HG02943 (cell line): ENCODE measurements around the gene GLRX2.

Source experiments
- ATAC-seq: cut with Tn5 transposase; IDR thresholded peaks from one replicate; pipeline ENCODE4 v1.9.1; 2021; ENCODE audit warnings: mild to moderate bottlenecking, low read depth, moderate library complexity; ENCODE audit not compliant: unreplicated experiment

GLRX2 gene

DNA sequence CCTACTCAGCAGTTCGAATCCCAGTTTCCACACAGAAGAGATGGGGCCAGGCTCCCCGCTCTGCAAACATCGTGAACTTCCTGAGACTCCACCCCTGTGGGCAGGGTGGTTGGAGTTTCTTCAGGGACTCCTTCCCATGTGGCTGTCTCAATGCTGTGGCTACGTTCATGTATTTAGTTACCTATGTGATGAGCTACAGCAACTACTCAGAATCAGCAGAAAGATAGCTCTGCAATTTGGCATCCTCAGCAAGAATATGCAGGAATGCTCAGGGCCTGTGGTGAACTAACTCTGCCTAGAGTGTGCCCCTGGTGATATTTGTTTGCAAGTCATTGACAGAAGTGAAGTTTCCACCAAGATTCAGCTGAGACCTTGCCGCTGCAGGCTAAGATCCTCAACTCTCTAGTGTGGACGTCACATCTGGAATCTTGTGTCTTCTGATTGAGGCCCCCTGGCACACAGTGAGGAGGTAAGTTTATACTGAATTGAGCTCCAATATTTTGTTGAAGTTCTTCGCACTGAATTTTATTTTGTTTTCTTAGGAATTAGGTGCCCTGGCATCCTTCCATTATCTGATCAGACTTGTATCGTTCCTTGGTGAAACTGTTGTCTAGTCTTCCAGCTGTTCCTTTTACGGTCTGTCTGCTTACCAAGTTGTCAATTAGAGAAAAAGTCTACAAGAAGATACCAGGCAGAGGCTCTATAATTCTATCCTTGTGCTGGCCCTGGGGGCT lies 8.2 kb upstream of the GLRX2 start:
- no peak for ATAC-seq

DNA sequence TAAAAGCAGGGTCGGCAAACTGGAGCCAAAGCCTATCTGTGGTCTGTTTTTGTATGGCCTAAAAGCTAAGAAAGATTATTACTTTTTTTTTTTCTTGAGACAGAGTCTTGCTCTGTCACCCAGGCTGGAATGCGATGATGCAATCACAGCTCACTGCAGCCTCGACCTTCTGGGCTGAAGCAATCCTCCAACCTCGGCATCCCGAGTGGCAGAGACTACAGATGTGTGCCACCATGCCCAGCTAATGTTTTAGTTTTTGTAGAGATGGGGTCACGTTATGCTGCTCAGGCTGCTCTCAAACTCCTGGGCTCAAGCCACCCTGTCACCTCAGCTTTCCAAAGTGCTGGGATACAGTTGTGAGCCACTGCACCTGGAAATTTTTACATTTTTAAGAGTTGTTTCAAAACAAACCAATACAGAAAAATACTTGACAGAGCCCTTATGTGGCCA lies 6.5 kb upstream of the GLRX2 start:
- ATAC-seq: no peak

GRCh38 chr1:193110864-193111263 lies 5.7 kb upstream of the GLRX2 start:
- ATAC-seq: no peak

GRCh38 chr1:193110246-193110645 lies 5.0 kb upstream of the GLRX2 start:
- ATAC-seq: no peak

GRCh38 chr1:193109619-193110018 lies 4.4 kb upstream of the GLRX2 start:
- ATAC-seq: no peak

DNA sequence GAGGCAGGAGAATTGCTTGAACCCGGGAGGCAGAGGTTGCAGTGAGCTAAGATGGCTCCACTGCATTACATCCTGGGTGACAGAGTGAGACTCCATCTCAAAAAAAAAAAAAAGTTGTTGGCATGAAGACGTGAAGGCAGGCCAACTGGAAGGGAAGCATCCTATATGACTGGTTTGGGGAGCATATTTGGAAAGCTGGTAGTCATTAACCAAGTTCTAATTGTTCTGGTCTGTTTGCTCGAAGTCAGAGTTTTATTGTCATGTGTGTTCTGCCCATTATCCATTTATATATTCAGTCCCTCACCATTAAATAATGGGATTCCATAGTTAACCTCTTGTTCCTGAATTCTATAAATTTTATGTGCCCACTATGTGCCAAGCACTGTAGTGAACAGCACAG lies 3.3 kb upstream of the GLRX2 start:
- ATAC-seq: no peak

- ATAC-seq: no peak
Measured at GRCh38 chr1:193105821-193106177, 585 bp upstream of the GLRX2 start.

GRCh38 chr1:193104502-193104906 lies 710 bp downstream of the GLRX2 start:
- peak; percentile 40 for ATAC-seq

- ATAC-seq: no peak
Measured at GRCh38 chr1:193103759-193104501, 1.3 kb downstream of the GLRX2 start.

- ATAC-seq: no peak
Measured at GRCh38 chr1:193102662-193103061, 2.6 kb downstream of the GLRX2 start.

DNA sequence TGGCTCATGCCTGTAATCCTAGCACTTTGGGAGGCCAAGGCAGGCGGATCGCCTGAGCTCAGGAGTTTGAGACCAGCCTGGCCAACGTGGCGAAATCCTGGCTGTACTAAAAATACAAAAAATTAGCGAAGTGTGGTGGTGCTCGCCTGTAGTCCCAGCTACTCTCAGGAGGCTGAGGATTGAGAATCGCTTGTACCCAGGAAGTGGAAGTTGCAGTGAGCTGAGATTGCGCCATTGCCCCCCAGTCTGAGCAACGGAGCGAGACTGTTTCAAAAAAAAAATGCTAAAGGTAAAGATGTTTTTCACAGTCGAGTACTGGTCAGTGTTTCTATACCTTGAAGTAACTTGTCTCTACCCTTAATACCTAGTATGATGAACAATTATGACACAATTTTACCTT lies 11.1 kb downstream of the GLRX2 start:
- no peak for ATAC-seq

DNA sequence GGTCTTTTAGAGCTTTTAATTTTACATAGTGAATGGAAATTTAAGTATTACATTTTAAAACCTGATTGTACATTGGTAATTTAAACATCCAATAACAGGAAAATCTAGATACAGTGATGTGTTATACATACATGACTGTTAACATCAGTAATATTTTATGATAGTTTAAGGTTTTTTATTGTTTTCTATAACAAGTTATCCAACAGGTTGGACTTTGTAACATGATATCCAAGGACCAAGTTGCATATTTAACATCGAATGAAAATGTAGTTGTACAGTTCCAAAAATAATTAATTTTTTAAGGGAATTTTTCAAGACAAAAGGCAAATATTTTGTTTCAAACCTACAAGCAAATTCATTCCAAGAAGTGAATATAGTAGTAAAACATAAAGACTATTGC lies 14.3 kb downstream of the GLRX2 start:
- ATAC-seq: no peak

DNA sequence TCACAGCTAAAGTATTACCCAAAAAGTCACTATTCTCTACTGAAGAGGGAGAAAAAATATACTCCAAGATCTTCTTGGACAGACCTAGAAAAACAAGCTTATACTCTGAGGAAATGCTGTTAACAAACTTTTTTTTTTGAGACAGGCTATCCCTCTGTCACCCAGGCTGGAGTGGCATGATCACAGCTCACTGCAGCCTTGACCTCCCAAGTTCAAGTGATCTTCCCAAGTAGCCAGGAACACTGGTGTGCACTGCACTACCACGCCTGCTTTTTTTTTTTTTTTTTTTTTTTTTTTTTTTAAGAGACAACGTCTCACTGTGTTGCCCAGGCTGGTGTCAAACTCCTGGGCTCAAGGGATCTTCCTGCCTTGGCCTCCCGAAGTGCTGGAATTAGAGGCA lies 17.3 kb downstream of the GLRX2 start:
- ATAC-seq: no peak

- ATAC-seq: no peak
Measured at GRCh38 chr1:193086342-193086741, 18.9 kb downstream of the GLRX2 start.

GRCh38 chr1:193085263-193085662 lies 20.0 kb downstream of the GLRX2 start:
- no peak for ATAC-seq

GRCh38 chr1:193083365-193084088 lies 21.7 kb downstream of the GLRX2 start:
- peak; percentile 90 for ATAC-seq

GRCh38 chr1:193079187-193079586 lies 26.0 kb downstream of the GLRX2 start:
- ATAC-seq: no peak

DNA sequence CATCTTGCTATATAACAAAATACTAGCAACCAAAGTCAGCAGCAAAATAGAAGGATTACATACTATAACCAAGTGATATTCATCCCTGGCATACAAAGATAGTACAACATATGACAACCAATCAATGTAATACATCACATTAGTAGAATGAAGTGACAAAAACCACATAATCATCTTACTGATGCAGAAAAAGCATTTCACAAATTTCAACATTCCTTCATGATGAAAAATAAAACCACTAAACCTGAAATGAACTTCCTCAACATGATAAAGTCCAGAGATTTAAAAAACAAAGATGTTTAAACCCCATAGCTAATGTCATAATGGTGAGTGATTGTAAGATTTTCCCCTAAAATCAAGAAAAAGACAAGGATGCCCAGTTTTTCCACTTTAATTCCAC lies 27.2 kb downstream of the GLRX2 start:
- no peak for ATAC-seq

DNA sequence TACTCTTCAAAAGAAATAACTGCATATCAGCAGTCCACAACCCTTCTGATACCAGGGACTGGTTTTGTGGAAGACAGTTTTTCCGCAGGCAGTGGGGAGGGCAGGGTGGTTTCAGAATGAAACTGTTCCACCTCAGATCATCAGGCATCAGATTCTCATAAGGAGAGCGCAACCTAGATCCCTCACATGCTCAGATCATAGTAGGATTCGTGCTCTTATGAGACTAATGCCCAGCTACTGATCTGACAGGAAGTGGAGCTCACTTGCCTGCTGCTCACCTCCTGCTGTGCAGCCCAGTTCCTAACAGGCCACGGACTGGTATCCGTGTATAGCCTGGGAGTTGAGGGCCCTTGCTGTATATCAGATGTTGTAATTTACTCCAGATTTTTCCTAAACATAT lies 34.3 kb downstream of the GLRX2 start:
- peak; percentile 52 for ATAC-seq

DNA sequence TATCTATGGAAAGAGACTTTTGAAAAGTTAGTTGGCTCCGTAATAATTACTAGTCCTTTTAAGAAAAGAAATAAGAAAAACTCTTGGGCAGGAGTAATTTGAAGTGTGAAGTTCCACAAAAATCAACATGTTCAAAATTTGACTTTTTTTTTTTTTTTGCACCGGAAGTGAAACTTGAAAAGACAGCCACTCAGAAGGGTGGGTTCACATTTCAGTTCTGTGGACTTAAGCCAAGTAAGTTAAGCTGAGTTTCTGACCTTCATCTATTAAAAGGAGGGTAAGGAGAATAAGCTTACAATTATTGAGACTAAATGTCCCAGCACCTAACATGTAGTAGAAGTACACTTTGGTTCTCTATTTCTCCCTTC lies 34.8 kb downstream of the GLRX2 start:
- peak; percentile 57 for ATAC-seq

GRCh38 chr1:193069748-193070385 lies 35.3 kb downstream of the GLRX2 start:
- ATAC-seq: peak; percentile 49
